Measurements from ENCODE around the gene LRP1B.

DNA sequence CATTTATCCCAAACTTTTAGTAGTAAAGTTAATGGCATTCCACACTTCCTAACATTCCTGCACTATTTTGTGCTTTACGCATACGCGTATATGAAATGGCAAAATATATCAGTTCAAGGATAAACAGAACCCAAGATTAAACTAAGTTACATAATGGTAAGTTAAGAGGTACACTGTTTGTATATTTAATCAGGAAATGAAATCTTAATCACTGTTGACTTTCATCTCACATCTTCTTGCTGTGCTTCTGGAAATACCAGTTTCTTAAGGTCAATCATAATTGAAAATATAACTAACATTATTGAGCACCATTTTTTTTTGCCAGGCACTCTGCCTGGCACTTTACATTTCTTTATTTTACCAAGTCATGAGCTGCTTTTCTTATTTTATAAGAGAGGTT, 565.2 kb downstream of the LRP1B start:
- TF ChIP-seq, protein P1, sequence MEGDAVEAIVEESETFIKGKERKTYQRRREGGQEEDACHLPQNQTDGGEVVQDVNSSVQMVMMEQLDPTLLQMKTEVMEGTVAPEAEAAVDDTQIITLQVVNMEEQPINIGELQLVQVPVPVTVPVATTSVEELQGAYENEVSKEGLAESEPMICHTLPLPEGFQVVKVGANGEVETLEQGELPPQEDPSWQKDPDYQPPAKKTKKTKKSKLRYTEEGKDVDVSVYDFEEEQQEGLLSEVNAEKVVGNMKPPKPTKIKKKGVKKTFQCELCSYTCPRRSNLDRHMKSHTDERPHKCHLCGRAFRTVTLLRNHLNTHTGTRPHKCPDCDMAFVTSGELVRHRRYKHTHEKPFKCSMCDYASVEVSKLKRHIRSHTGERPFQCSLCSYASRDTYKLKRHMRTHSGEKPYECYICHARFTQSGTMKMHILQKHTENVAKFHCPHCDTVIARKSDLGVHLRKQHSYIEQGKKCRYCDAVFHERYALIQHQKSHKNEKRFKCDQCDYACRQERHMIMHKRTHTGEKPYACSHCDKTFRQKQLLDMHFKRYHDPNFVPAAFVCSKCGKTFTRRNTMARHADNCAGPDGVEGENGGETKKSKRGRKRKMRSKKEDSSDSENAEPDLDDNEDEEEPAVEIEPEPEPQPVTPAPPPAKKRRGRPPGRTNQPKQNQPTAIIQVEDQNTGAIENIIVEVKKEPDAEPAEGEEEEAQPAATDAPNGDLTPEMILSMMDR (IDR thresholded peaks at IDR 0.05), result no peak
- TF ChIP-seq EP300 (IDR thresholded peaks at IDR 0.05) (no peak), POLR2A (IDR thresholded peaks at IDR 0.05) (no peak)

All from tibial nerve (tissue), 4 donors.